MCF 10A (cell line): Measurements from ENCODE around the gene TMEM200A. TPM values are rescaled to one million over a fixed set of nuclear protein-coding genes. Genes with fewer than 3 reads are reported as not detected.

Experiments used
- BruUV-seq: library from RNA; stranded (reverse); fragments of 400-500 nt; replicated peaks from 2 replicates; lab custom pipeline; 2021; lab: Mats Ljungman, UMichigan
- CTCF ChIA-PET: fragments of 300-600 bp; sonication (Branson Sonifier 250); formaldehyde crosslinking; extraction: SDS; loops from one replicate; lab custom pipeline; 2021; ENCODE audit warnings: antibody characterized with exemption, inconsistent platforms; lab: Yijun Ruan, JAX
- POLR2A ChIA-PET: fragments of 300-600, 350-650 bp; sonication (Branson Sonifier 250); formaldehyde crosslinking; extraction: SDS; loops from one replicate; lab custom pipeline; 2020; ENCODE audit warnings: antibody characterized with exemption, inconsistent platforms; lab: Yijun Ruan, JAX
- DNase-seq: peaks from one replicate; pipeline ENCODE4 v3.0.0-alpha.2; 2018; ENCODE audit not compliant: unreplicated experiment
- H3K27ac Mint-ChIP-seq: one replicate; pipeline ENCODE4 v1.8.0; 2022; ENCODE audit warnings: mild to moderate bottlenecking, low read depth, mixed read lengths; ENCODE audit not compliant: unreplicated experiment
- H3K27me3 Mint-ChIP-seq: one replicate; pipeline ENCODE4 v1.8.0; 2022; ENCODE audit warnings: mixed read lengths; ENCODE audit not compliant: insufficient read depth, unreplicated experiment
- H3K36me3 Mint-ChIP-seq: one replicate; pipeline ENCODE4 v1.8.0; 2022; ENCODE audit warnings: mild to moderate bottlenecking, moderate library complexity, mixed read lengths; ENCODE audit not compliant: insufficient read depth, unreplicated experiment
- H3K4me1 Mint-ChIP-seq: one replicate; pipeline ENCODE4 v1.8.0; 2022; ENCODE audit warnings: mixed read lengths; ENCODE audit not compliant: insufficient read depth, unreplicated experiment
- H3K4me3 Mint-ChIP-seq: one replicate; pipeline ENCODE4 v1.8.0; 2022; ENCODE audit warnings: mild to moderate bottlenecking, moderate library complexity, mixed read lengths; ENCODE audit not compliant: unreplicated experiment
- H3K9me3 Mint-ChIP-seq: one replicate; pipeline ENCODE4 v1.8.0; 2022; ENCODE audit warnings: mixed read lengths; ENCODE audit not compliant: unreplicated experiment
- CTCF ChIP-seq: fragments of 200-600 bp; IDR thresholded peaks from one replicate; pipeline ENCODE4 v1.8.0; 2022; ENCODE audit warnings: antibody characterized with exemption, mild to moderate bottlenecking; ENCODE audit not compliant: unreplicated experiment
- intact Hi-C: fragments of 100-400 bp; cut with micrococcal nuclease; formaldehyde crosslinking; loops from 2 replicates; pipeline ENCODE4 v1.14.1; 2022
- total RNA-seq: library from RNA; stranded (reverse); gene quantifications from 2 replicates; pipeline ENCODE4 v1.2.3, GENCODE V29; 2022

TMEM200A gene
- total RNA-seq, 1 experiment from 2014 or later = not detected

- no peak overlapping the region for H3K4me3 Mint-ChIP-seq
- no peak overlapping the region for H3K27ac Mint-ChIP-seq
- CTCF ChIA-PET = no interaction called here
- intact Hi-C loops = no loop called here
- no TSS peak for BruUV-seq
- no peak for TF ChIP-seq CTCF
- H3K9me3 Mint-ChIP-seq = no peaks in the 10 kb centered on the region
- H3K36me3 Mint-ChIP-seq = no peaks in the 10 kb centered on the region
- peaks cover 7% of the 10 kb centered on the region for H3K4me1 Mint-ChIP-seq
- POLR2A ChIA-PET = interaction anchor here (0.6 kb wide), 1 partner anchor 685 kb away, joined by 3 read pairs; no protein-coding TSS in a partner anchor
- no peaks in the 10 kb centered on the region for H3K27me3 Mint-ChIP-seq
- DNase-seq = no peak
Measured at GRCh38 chr6:130385064-130385695, 19.4 kb downstream of the TMEM200A start.

GRCh38 chr6:130389142-130389541, 23.3 kb downstream of the TMEM200A start:
- POLR2A ChIA-PET = interaction anchor here (0.8 kb wide), 1 partner anchor 30 kb away, joined by 3 read pairs; no protein-coding TSS in a partner anchor
- CTCF ChIA-PET = no interaction called here
- DNase-seq = no peak
- Mint-ChIP-seq H3K36me3 (no peaks in the 10 kb centered on the region), H3K27me3 (no peaks in the 10 kb centered on the region), H3K27ac (no peak overlapping the region), H3K4me1 (no peaks in the 10 kb centered on the region), H3K9me3 (no peaks in the 10 kb centered on the region), H3K4me3 (no peak overlapping the region)
- no peak for TF ChIP-seq CTCF
- BruUV-seq = no TSS peak
- intact Hi-C loops = no loop called here

DNA sequence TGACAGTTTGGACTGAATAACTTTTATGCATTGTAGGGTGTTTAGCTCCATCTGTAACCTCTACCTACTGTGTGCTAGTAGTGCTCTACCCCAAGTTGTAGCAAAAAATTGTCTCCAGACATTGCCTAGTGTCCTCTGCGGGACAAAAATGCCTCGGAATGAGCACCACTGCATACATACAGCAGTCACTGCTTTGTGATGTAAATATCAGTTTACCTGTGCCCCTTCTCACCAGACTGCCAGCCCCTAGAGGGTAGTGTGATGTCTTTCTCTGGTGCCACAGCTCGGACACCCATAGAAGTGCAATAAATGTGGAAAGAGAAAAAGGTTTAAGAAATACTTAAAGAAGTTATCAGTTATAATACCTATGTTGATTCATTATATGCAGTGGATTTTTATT, 25.1 kb downstream of the TMEM200A start:
- Mint-ChIP-seq H3K36me3 (no peaks in the 10 kb centered on the region), H3K9me3 (no peaks in the 10 kb centered on the region), H3K4me3 (no peak overlapping the region), H3K27ac (no peak overlapping the region), H3K4me1 (no peaks in the 10 kb centered on the region), H3K27me3 (peaks cover 9% of the 10 kb centered on the region)
- POLR2A ChIA-PET = no interaction called here
- no TSS peak for BruUV-seq
- no peak for TF ChIP-seq CTCF
- CTCF ChIA-PET = interaction anchor here (0.6 kb wide), 2 partner anchors 27 to 32 kb away, joined by 3 read pairs; no protein-coding TSS in a partner anchor
- no peak for DNase-seq
- intact Hi-C loops = no loop called here

DNA sequence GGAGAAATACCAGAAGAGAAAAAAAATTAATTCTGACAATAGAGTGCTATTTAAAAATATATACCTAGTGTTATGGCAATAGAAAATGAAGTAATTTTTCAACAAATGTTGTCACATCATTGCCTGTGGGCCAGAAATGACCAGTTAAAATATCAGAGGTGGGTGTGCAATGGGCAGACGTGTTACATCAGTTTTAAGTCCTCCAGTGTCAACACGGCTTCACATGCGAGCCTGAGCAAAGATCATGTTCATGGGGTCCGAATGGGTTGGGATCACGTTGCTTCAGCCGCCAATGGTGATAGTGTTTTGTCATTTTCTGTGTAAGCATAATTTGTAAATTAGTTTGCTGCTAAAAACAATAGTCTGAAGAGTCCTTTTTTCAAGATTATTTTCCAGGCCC, 27.5 kb downstream of the TMEM200A start:
- CTCF ChIA-PET = no interaction called here

More for the DNA sequence above, 27.5 kb downstream of the TMEM200A start:
- no TSS peak for BruUV-seq
- POLR2A ChIA-PET = no interaction called here
- no peak for DNase-seq
- no peak overlapping the region for H3K4me3 Mint-ChIP-seq
- no peaks in the 10 kb centered on the region for H3K9me3 Mint-ChIP-seq
- TF ChIP-seq CTCF = no peak
- no peaks in the 10 kb centered on the region for H3K36me3 Mint-ChIP-seq
- intact Hi-C loops = no loop called here
- no peak overlapping the region for H3K27ac Mint-ChIP-seq
- no peaks in the 10 kb centered on the region for H3K4me1 Mint-ChIP-seq
- peaks cover 9% of the 10 kb centered on the region for H3K27me3 Mint-ChIP-seq
